Glomerular endothelial cell (primary cell): Measurements from ENCODE around the gene DIRAS2. TPM values are rescaled to one million over a fixed set of nuclear protein-coding genes. Genes with fewer than 3 reads are reported as not detected.

ENCODE experiments used
- DNase-seq: peaks from one replicate; pipeline ENCODE4 v3.0.0-alpha.2; 2011; ENCODE audit warnings: low read depth, low spot score; ENCODE audit errors: extremely low read depth
- total RNA-seq: library from RNA; depleted of rRNA; stranded (reverse); fragments of >200 nt; gene quantifications from 2 replicates; pipeline ENCODE4 v1.2.3, GENCODE V29; 2015

DIRAS2 gene
- total RNA-seq, 1 donor from 2014 or later: 0.18 TPM

- no peak for DNase-seq
These were observed 29.1 kb downstream of the DIRAS2 start for GRCh38 chr9:90613502-90613901.

- DNase-seq: no peak
These were observed 29.7 kb downstream of the DIRAS2 start for GRCh38 chr9:90612957-90613356.

GRCh38 chr9:90611568-90611967 is 31.1 kb downstream of the DIRAS2 start:
- no peak for DNase-seq

DNA sequence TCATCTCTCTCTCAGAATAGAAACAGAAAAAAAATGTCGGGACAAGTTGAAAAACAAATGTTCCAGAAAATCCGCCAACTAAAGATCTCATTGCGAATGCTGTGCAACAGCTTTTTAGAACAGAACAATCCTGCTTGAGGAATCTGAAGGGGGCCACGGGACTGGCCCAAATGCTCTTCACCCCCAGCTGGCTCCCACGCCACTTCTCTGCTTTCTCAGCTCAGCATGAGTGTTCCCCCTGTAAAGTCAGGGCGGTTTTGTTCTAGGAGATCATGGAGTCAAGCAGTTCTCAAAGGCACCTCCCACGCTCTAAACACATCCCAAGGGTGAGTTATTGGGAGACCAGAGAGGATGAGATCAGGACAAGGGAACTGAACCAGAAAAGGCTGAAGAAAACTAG is 31.5 kb downstream of the DIRAS2 start:
- DNase-seq: no peak

GRCh38 chr9:90607701-90608516 is 34.7 kb downstream of the DIRAS2 start:
- DNase-seq: no peak

GRCh38 chr9:90600029-90600428 is 42.6 kb downstream of the DIRAS2 start:
- no peak for DNase-seq

GRCh38 chr9:90598191-90598590 is 44.4 kb downstream of the DIRAS2 start:
- DNase-seq: no peak

- no peak for DNase-seq
These were observed 49.0 kb downstream of the DIRAS2 start for GRCh38 chr9:90593646-90594045.

DNA sequence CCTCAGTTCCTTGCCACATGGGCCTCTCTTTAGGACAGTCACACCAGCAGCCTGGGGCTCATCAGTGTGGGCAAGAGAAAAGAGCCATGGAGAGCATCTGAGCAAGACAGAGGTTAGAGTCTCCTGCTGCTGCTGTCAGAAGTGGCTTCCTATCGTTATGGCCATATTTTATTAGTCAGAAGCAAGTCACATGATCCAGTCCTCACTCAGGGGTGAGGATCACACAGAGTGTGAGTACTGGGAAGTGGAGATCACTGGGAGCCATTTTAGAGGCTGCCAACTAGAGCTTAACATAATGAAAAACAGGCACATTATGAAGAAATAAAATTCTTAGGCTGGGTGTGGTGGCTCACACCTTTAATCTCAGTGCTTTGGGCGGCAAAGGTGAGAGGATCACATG is 62.0 kb downstream of the DIRAS2 start:
- DNase-seq: no peak

GRCh38 chr9:90579181-90579580 is 63.4 kb downstream of the DIRAS2 start:
- DNase-seq: no peak

- DNase-seq: no peak
These were observed 64.4 kb downstream of the DIRAS2 start for GRCh38 chr9:90578126-90578815.

- no peak for DNase-seq
These were observed 73.1 kb downstream of the DIRAS2 start for GRCh38 chr9:90569511-90569910.

DNA sequence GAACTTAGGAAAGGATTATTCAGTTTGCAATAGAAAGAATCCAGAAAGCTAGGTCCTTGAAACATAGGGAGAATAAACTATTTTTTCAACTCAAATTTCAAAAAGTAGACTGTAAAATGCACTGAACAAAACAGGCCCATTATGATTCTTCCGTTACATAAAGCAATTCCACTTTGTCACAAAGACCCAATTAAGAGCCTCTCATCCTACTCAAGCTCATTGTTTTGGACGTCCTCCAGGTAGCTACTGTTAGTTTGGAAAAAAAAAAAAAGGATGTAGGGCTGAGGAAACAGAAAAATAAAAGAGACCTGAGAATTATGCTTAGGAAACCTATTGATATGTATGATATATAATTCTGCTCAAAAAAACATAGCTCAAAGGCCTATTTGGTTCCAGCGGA is 74.0 kb downstream of the DIRAS2 start:
- DNase-seq: no peak

DNA sequence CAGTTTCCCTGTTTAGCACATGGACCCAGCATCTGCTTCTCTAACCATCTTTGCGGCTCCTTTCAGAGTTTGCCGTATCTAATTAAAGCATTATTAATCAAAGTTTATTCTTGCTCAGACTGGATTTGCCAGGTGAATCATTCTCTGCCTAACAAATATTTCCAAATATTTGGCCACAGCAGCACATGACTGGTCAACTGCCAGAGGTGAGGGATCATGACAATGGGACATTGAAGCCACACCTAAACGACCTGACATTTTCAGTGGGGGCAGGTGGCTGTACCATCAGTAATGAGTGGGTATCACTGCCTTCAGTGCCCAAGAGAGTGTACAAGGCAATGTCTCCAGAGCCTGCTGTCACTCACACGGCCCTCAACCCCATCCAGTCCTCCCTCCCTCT is 80.4 kb downstream of the DIRAS2 start:
- DNase-seq: no peak

Other genes with a start within 250 kb of the DIRAS2 start
- gene SYK, start 159.0 kb upstream of the DIRAS2 start, total RNA-seq: 1.3 and 2.8 TPM in 2 replicates